DOHH2 (cell line): Measurements from ENCODE around the gene EFHD2.

ENCODE experiments used
- H3F3A ChIP-seq: fragments of 200-600 bp; sonication (generic), shearing (Covaris generic); 2 replicates; pipeline ENCODE4 v1.6.0; 2016; ENCODE audit warnings: antibody characterized with exemption, mild to moderate bottlenecking; ENCODE audit not compliant: control insufficient read depth, insufficient read depth
- H3K27ac ChIP-seq: fragments of 200-600 bp; sonication (generic); 2 replicates; pipeline ENCODE4 v1.5.1; 2014; ENCODE audit warnings: low read depth, mild to moderate bottlenecking, low read length, moderate library complexity
- H3K27me3 ChIP-seq: fragments of 200-600 bp; sonication (generic); 2 replicates; pipeline ENCODE4 v1.6.1; 2014; ENCODE audit warnings: mild to moderate bottlenecking, low read length, mixed read lengths; ENCODE audit not compliant: control insufficient read depth
- H3K36me3 ChIP-seq: fragments of 200-600 bp; sonication (generic); 2 replicates; pipeline ENCODE4 v1.6.1; 2014; ENCODE audit warnings: mild to moderate bottlenecking, low read length, moderate library complexity, mixed read lengths; ENCODE audit not compliant: control insufficient read depth
- H3K4me1 ChIP-seq: fragments of 200-600 bp; sonication (generic); 2 replicates; pipeline ENCODE4 v1.6.1; 2014; ENCODE audit warnings: mild to moderate bottlenecking, low read length, mixed read lengths; ENCODE audit not compliant: control insufficient read depth
- H3K4me2 ChIP-seq: fragments of 200-600 bp; sonication (generic); 2 replicates; pipeline ENCODE4 v1.6.0; 2014; ENCODE audit warnings: mild to moderate bottlenecking, low read length, moderate library complexity
- H3K4me3 ChIP-seq: fragments of 200-600 bp; sonication (generic); 2 replicates; pipeline ENCODE4 v1.5.1; 2014; ENCODE audit warnings: mild to moderate bottlenecking, low read length, mixed read lengths
- H3K79me2 ChIP-seq: fragments of 200-600 bp; sonication (generic); 2 replicates; pipeline ENCODE4 v1.6.1; 2014; ENCODE audit warnings: mild to moderate bottlenecking, low read length, mixed read lengths; ENCODE audit not compliant: control insufficient read depth
- H3K9me2 ChIP-seq: fragments of 200-600 bp; sonication (generic); replicated peaks from 2 replicates; pipeline ENCODE4 v1.6.1; 2014; ENCODE audit warnings: mild to moderate bottlenecking, low read length, mixed read lengths; ENCODE audit not compliant: control insufficient read depth
- H3K9me3 ChIP-seq: fragments of 200-600 bp; sonication (generic); 2 replicates; pipeline ENCODE4 v1.6.1; 2014; ENCODE audit warnings: antibody characterized with exemption, low read length, mixed read lengths; ENCODE audit not compliant: control insufficient read depth, insufficient read depth
- H4K20me1 ChIP-seq: fragments of 200-600 bp; sonication (generic); 2 replicates; pipeline ENCODE4 v1.6.0; 2014; ENCODE audit warnings: low read depth, mild to moderate bottlenecking, antibody characterized with exemption, low read length, moderate library complexity; ENCODE audit not compliant: control insufficient read depth, insufficient read depth
- EZH2phosphoT487 ChIP-seq: fragments of 200-600 bp; sonication (generic); IDR thresholded peaks from 2 replicates; pipeline ENCODE4 v1.6.1; 2017; ENCODE audit warnings: borderline replicate concordance, mild to moderate bottlenecking, antibody characterized with exemption, low read length, moderate library complexity, mixed read lengths
- TF ChIP-seq, protein P1 (sequence below): fragments of 200-600 bp; sonication (generic); IDR thresholded peaks from one replicate; pipeline ENCODE4 v1.5.1; 2014; ENCODE audit warnings: antibody characterized with exemption, mild to moderate bottlenecking, low read depth, low read length; ENCODE audit not compliant: poor library complexity, severe bottlenecking

The EFHD2 gene

DNA sequence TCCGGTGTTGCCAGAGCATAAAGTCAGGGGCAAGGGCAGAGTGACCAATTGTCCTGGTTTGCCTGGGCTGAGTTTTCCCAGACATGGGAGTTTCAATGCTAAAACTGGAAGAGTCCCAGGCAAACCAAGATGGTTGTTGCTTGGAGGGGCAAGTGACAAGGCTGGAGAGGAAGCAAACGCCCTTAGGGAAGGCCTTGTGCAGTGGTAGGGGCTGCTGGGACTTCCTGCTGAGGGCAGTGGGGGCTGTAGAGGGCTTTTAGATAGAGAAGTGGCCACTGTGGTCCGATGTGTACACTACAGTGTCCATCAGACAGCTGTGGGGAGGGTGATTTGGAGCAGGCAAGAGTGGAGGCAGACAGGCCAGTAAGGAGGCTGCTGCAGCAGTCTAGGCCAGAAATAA, 39.9 kb downstream of the EFHD2 start:
- Histone ChIP-seq H3K9me2 (no peaks in the 10 kb centered on the region), H3K27ac (no peak overlapping the region), H3K27me3 (no peaks in the 10 kb centered on the region), H3K4me1 (no peaks in the 10 kb centered on the region), H3F3A (no peaks in the 10 kb centered on the region), H3K4me3 (no peak overlapping the region), H3K9me3 (no peaks in the 10 kb centered on the region), H3K4me2 (no peak overlapping the region), H3K79me2 (no peaks in the 10 kb centered on the region), H3K36me3 (no peaks in the 10 kb centered on the region), H4K20me1 (no peaks in the 10 kb centered on the region)
- TF ChIP-seq, protein P1, sequence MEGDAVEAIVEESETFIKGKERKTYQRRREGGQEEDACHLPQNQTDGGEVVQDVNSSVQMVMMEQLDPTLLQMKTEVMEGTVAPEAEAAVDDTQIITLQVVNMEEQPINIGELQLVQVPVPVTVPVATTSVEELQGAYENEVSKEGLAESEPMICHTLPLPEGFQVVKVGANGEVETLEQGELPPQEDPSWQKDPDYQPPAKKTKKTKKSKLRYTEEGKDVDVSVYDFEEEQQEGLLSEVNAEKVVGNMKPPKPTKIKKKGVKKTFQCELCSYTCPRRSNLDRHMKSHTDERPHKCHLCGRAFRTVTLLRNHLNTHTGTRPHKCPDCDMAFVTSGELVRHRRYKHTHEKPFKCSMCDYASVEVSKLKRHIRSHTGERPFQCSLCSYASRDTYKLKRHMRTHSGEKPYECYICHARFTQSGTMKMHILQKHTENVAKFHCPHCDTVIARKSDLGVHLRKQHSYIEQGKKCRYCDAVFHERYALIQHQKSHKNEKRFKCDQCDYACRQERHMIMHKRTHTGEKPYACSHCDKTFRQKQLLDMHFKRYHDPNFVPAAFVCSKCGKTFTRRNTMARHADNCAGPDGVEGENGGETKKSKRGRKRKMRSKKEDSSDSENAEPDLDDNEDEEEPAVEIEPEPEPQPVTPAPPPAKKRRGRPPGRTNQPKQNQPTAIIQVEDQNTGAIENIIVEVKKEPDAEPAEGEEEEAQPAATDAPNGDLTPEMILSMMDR = no peak
- TF ChIP-seq EZH2phosphoT487 = no peak

DNA sequence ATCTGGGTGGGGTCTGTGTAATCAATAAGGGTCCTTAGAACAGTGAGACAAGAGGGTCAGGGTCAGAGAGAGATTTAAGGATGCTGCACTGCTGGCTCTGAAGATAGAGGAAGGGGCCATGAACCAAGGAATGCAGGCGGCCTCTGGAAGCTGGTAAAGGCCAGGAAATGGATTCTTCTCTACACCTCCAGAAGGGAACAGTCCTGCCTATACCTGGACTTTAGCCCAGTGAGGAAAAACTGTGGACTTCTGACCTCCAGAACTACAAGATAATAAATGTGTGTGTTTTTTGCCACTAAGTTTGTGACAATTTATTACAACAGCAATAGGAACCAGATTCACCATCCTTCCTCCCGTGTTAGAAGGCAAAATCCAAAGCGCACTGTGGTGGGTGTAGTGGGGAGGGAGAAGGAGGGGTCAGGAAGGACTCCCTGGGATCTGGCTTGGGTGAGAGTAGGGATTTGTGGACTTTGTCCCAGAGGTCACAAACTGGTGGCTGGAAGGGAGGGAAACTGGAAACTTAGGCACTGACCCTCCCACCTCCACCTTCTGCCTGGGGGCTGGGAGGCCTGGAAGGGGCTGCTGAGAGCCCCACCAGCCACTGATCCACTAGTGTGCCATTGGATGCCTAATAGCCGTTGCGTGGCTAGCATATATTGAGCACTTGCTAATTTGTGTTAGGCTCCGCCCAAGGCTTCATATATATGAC, 41.5 kb downstream of the EFHD2 start:
- Histone ChIP-seq H3K9me3 (no peaks in the 10 kb centered on the region), H3K4me2 (no peak overlapping the region), H3F3A (no peaks in the 10 kb centered on the region), H4K20me1 (no peaks in the 10 kb centered on the region), H3K79me2 (no peaks in the 10 kb centered on the region), H3K9me2 (no peaks in the 10 kb centered on the region), H3K27me3 (no peaks in the 10 kb centered on the region), H3K4me3 (no peak overlapping the region), H3K36me3 (no peaks in the 10 kb centered on the region), H3K27ac (no peak overlapping the region), H3K4me1 (no peaks in the 10 kb centered on the region)
- TF ChIP-seq EZH2phosphoT487 = no peak
- TF ChIP-seq, protein P1 = no peak

DNA sequence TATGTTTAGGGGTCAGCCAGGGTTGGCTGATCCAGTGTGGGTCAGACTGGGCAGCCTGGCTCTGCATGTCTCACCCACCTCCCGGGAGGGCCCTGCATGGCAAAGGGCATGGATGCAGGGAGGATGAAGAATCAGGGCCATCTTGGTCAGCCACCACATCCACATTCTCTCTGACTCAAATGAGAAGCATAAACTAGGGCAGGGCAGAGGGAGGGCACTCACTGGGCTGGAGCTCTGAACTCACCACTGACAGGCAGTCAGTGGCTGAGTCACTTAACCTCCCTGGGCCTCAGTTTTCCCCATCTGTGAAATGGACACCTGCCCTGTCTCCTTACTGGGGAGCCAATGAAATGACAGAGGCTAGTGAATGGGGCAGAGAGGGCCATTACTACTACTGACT, 42.5 kb downstream of the EFHD2 start:
- no peaks in the 10 kb centered on the region for H3K27me3 ChIP-seq
- H3K9me2 ChIP-seq = no peaks in the 10 kb centered on the region
- H4K20me1 ChIP-seq = no peaks in the 10 kb centered on the region
- H3K27ac ChIP-seq = no peak overlapping the region
- no peaks in the 10 kb centered on the region for H3K36me3 ChIP-seq
- H3K4me3 ChIP-seq = no peak overlapping the region
- no peak for TF ChIP-seq EZH2phosphoT487
- TF ChIP-seq, protein P1 = no peak
- no peaks in the 10 kb centered on the region for H3K79me2 ChIP-seq
- H3K4me2 ChIP-seq = no peak overlapping the region
- H3F3A ChIP-seq = no peaks in the 10 kb centered on the region
- H3K4me1 ChIP-seq = no peaks in the 10 kb centered on the region
- no peaks in the 10 kb centered on the region for H3K9me3 ChIP-seq
